ENCODE results near the gene TFR2. TPM values are rescaled to one million over a fixed set of nuclear protein-coding genes. Genes with fewer than 3 reads are reported as not detected.

Gene TFR2
- total RNA-seq, 1 experiment from 2014 or later: 5.7 TPM

GRCh38 chr7:100573691-100574361 lies 67.5 kb downstream of the TFR2 start, which contains the start of gene SAP25:
SAP25 (minus strand) TSS chr7:100573900; CDS start chr7:100573742, 158 bp downstream.
- CTCF ChIA-PET: interaction anchor here (3.6 kb wide), 1 partner anchor 11 kb away, joined by 51 read pairs; the partner anchor contains the start of genes FBXO24 and LRCH4
- Mint-ChIP-seq H3K9me3 (no peaks in the 10 kb centered on the region), H3K4me1 (peaks cover 24% of the 10 kb centered on the region)
- TF ChIP-seq FOXK1 (CRISPR knock-in tag; IDR thresholded peaks at IDR 0.05) (peak; percentile 58; the same call in 1 of the 2 replicates), CTCF (IDR thresholded peaks at IDR 0.05) (peak; percentile 67), ZBTB21 (CRISPR knock-in tag; IDR thresholded peaks at IDR 0.05; ENCODE audit: borderline replicate concordance) (no peak), ZNF671 (CRISPR knock-in tag; IDR thresholded peaks at IDR 0.05) (no peak), ZNF121 (CRISPR knock-in tag; IDR thresholded peaks at IDR 0.05) (no peak), E2F1 (CRISPR knock-in tag; IDR thresholded peaks at IDR 0.05) (0 out of 2 replicates have a peak, but pooled peaks have one; percentile 50), CDX4 (CRISPR knock-in tag; IDR thresholded peaks at IDR 0.05; ENCODE audit: borderline replicate concordance) (no peak), NFYB (CRISPR knock-in tag; conservative IDR thresholded peaks at IDR 0.05; ENCODE audit: low read depth) (no peak), RELA (CRISPR knock-in tag; IDR thresholded peaks at IDR 0.05; ENCODE audit: borderline replicate concordance) (peak; percentile 5; the same call in 1 of the 2 replicates), SMAD4 (CRISPR knock-in tag; IDR thresholded peaks at IDR 0.05) (no peak), SOX15 (CRISPR knock-in tag; IDR thresholded peaks at IDR 0.05) (no peak), SMAD3 (CRISPR knock-in tag; IDR thresholded peaks at IDR 0.05; ENCODE audit: borderline replicate concordance) (no peak), AFF4 (CRISPR knock-in tag; IDR thresholded peaks at IDR 0.05; ENCODE audit: borderline replicate concordance) (no peak), ZBTB43 (CRISPR knock-in tag; IDR thresholded peaks at IDR 0.05) (0 out of 2 replicates have a peak, but pooled peaks have one; percentile 22), NFE2L1 (CRISPR knock-in tag; IDR thresholded peaks at IDR 0.05) (peak; percentile 37; the same call in 1 of the 2 replicates), USF1 (CRISPR knock-in tag; IDR thresholded peaks at IDR 0.05) (0 out of 2 replicates have a peak, but pooled peaks have one; percentile 66), ZSCAN18 (CRISPR knock-in tag; IDR thresholded peaks at IDR 0.05) (no peak)
- TF ChIP-seq, protein P1, sequence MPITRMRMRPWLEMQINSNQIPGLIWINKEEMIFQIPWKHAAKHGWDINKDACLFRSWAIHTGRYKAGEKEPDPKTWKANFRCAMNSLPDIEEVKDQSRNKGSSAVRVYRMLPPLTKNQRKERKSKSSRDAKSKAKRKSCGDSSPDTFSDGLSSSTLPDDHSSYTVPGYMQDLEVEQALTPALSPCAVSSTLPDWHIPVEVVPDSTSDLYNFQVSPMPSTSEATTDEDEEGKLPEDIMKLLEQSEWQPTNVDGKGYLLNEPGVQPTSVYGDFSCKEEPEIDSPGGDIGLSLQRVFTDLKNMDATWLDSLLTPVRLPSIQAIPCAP (CRISPR knock-in tag; IDR thresholded peaks at IDR 0.05): no peak
- TF ChIP-seq, protein P2, sequence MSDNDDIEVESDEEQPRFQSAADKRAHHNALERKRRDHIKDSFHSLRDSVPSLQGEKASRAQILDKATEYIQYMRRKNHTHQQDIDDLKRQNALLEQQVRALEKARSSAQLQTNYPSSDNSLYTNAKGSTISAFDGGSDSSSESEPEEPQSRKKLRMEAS (CRISPR knock-in tag; IDR thresholded peaks at IDR 0.05): peak; percentile 94
- TF ChIP-seq, protein P3, sequence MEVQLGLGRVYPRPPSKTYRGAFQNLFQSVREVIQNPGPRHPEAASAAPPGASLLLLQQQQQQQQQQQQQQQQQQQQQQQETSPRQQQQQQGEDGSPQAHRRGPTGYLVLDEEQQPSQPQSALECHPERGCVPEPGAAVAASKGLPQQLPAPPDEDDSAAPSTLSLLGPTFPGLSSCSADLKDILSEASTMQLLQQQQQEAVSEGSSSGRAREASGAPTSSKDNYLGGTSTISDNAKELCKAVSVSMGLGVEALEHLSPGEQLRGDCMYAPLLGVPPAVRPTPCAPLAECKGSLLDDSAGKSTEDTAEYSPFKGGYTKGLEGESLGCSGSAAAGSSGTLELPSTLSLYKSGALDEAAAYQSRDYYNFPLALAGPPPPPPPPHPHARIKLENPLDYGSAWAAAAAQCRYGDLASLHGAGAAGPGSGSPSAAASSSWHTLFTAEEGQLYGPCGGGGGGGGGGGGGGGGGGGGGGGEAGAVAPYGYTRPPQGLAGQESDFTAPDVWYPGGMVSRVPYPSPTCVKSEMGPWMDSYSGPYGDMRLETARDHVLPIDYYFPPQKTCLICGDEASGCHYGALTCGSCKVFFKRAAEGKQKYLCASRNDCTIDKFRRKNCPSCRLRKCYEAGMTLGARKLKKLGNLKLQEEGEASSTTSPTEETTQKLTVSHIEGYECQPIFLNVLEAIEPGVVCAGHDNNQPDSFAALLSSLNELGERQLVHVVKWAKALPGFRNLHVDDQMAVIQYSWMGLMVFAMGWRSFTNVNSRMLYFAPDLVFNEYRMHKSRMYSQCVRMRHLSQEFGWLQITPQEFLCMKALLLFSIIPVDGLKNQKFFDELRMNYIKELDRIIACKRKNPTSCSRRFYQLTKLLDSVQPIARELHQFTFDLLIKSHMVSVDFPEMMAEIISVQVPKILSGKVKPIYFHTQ (CRISPR knock-in tag; IDR thresholded peaks at IDR 0.05): no peak

More at GRCh38 chr7:100573691-100574361, 67.5 kb downstream of the TFR2 start, which contains the start of gene SAP25:
- H3K27me3 Mint-ChIP-seq (ENCODE audit: low read depth): peaks cover 11% of the 10 kb centered on the region
- peaks cover 4% of the 10 kb centered on the region; the same call in 1 of the 2 replicates for H3K36me3 Mint-ChIP-seq
- POLR2A ChIA-PET: no interaction called here
- 0 out of 2 replicates have a peak, but pooled peaks have one; percentile 1 for ATAC-seq
- no peak within 1 kb of the TSS for H3K27ac Mint-ChIP-seq
- DNase-seq (ENCODE audit: low spot score): peak; percentile 67
- no peak within 1 kb of the TSS for H3K4me3 Mint-ChIP-seq
